ENCODE data around the gene KICS2.
"Not testable (repeated sequence)": the region's sequence is repeated elsewhere in the genome, so short reads cannot be mapped to it uniquely, and the experiment has no call there.

KICS2 gene

DNA sequence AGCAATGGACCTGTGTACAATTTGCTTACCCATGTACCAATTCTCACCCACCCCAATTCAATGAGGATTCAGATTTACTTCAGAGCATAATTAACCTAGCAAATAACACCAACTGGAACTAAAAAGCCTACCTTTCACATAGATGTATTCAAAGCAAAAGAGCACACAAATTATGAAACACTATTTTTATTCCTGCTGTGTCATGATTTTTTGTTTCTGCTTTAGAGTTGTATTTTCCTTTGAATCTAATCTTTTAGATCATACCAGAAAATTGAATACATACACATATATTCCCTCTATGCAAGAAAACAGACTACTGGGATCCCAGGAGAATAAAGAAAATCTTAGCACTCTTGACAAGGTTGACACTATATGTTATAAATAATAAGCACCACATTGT lies 5.9 kb downstream of the KICS2 start:
- no peak for DNase-seq (ENCODE audit: low read depth)

GRCh38 chr12:64212119-64212746 lies 9.9 kb downstream of the KICS2 start:
- DNase-seq (ENCODE audit: low read depth), result no peak

GRCh38 chr12:64207453-64207852 lies 14.6 kb downstream of the KICS2 start:
- no peak for DNase-seq (ENCODE audit: low read depth)

- DNase-seq (ENCODE audit: low read depth), result no peak
These were observed 16.6 kb downstream of the KICS2 start for GRCh38 chr12:64205542-64205941.

- no peak for DNase-seq (ENCODE audit: low read depth)
These were observed 18.3 kb downstream of the KICS2 start for GRCh38 chr12:64203775-64204174.

GRCh38 chr12:64203036-64203435 lies 19.1 kb downstream of the KICS2 start:
- DNase-seq (ENCODE audit: low read depth), result no peak

DNA sequence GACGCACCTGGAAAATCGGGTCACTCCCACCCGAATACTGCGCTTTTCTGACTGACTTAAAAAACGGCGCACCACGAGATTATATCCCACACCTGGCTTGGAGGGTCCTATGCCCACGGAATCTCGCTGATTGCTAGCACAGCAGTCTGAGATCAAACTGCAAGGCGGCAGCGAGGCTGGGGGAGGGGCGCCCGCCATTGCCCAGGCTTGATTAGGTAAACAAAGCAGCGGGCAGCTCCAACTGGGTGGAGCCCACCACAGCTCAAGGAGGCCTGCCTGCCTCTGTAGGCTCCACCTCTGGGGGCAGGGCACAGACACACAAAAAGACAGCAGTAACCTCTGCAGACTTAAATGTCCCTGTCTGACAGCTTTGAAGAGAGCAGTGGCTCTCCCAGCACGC lies 26.3 kb downstream of the KICS2 start:
- not testable (repeated sequence) for DNase-seq (ENCODE audit: low read depth)

- no peak for DNase-seq (ENCODE audit: low read depth)
These were observed 27.6 kb downstream of the KICS2 start for GRCh38 chr12:64194333-64195149.

- no peak for DNase-seq (ENCODE audit: low read depth)
These were observed 28.2 kb downstream of the KICS2 start for GRCh38 chr12:64193931-64194330.

DNA sequence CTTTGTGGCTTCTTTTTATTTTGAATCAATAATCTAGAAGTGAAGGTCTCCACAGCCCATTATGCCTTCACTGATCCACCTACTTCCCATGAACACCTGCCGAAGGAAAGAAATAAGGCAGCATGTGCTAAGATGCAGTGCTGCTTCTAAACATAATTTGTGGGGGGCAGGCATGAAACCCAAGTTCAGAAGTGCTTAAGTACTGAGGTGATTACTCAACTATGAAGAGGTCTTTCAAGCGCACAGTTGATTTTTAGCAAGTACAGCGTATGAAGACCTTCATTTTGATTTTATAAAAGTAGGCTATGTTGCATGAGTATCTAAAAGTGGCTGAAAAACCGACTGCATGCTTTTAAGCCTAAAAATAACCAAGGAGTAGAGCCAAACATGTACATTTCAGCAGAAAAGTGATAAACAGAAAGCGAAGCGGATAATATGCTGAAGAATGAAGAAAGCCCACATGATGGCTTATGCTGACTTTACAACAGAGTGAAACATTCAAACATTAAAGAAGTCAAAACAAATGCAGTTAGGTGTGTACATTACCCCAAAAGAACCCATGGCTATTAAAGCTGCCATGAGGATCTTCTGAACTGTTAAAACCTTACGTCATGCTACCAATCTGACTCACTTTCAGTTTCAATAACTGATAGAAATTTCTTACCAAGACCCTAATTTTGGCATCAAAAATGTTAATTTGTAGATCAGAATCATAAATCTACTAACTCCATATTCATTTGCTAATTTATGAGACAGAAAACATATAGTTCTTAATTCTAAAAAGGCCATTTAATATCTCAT lies 29.3 kb downstream of the KICS2 start:
- DNase-seq (ENCODE audit: low read depth), result no peak

- DNase-seq (ENCODE audit: low read depth), result no peak
These were observed 32.0 kb downstream of the KICS2 start for GRCh38 chr12:64190140-64190539.

DNA sequence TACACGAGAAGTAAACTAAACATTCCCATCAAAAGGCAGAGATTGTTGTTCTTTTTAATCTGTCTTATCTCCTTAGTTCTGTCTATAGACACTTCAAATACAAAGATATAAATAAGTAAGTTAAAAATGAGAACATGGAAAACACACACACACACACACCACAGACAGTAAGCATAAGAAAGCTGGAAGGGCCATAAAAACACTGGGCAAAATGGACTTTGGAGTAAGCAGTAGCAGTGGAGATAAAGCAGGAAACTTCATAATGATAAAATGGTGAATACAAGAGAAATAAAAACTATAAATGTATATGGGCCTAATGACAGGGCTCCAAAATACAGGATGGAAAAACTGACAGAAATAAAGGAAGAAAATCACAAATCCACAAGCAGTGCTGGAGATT lies 32.6 kb downstream of the KICS2 start:
- no peak for DNase-seq (ENCODE audit: low read depth)

- no peak for DNase-seq (ENCODE audit: low read depth)
These were observed 34.3 kb downstream of the KICS2 start for GRCh38 chr12:64187794-64188193.

- DNase-seq (ENCODE audit: low read depth), result no peak
These were observed 34.7 kb downstream of the KICS2 start for GRCh38 chr12:64187370-64187769.

GRCh38 chr12:64186789-64187188 lies 35.3 kb downstream of the KICS2 start:
- DNase-seq (ENCODE audit: low read depth), result no peak

DNA sequence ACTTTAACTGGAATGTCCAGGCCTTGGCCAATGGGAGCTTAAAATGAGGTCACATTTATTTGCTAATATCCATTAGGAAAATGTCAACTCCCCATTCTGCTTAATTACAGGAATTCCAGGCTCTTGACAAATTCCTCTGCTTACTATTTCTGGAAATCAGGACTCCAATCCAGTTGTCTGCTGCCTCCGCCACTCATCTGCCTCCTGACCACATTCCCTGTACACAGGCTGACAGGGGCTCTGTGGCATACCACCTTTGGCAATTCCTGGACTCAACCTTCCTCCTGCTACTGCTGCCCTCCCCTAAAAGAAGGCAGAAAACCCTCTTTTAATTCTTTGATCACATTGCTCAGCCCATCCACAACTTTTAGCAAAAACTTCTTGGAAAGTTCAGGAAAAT lies 37.9 kb downstream of the KICS2 start:
- DNase-seq (ENCODE audit: low read depth), result no peak

- no peak for DNase-seq (ENCODE audit: low read depth)
These were observed 40.4 kb downstream of the KICS2 start for GRCh38 chr12:64181430-64182291.

GRCh38 chr12:64180951-64181350 lies 41.1 kb downstream of the KICS2 start:
- DNase-seq (ENCODE audit: low read depth), result no peak

- no peak for DNase-seq (ENCODE audit: low read depth)
These were observed 44.0 kb downstream of the KICS2 start for GRCh38 chr12:64178122-64178521.

DNA sequence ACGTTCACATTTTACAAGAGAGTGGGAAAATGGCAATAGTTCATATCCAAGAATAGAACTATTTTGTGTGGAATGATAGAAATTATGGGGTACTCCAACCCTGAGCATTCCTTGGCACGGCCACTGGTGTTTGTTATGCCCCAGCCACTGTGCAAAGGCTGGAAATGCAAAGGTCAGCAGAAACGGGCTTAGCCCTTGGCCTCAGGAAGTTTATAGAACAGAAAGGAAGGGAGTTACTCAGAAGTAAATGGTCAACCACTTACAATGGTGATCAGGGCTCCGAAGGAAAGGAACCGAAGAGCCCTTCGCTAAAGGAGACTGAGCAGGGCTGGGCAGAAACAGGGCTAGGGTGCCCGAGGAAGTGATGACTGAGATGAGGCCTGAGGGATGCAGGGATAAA lies 45.1 kb downstream of the KICS2 start:
- no peak for DNase-seq (ENCODE audit: low read depth)

DNA sequence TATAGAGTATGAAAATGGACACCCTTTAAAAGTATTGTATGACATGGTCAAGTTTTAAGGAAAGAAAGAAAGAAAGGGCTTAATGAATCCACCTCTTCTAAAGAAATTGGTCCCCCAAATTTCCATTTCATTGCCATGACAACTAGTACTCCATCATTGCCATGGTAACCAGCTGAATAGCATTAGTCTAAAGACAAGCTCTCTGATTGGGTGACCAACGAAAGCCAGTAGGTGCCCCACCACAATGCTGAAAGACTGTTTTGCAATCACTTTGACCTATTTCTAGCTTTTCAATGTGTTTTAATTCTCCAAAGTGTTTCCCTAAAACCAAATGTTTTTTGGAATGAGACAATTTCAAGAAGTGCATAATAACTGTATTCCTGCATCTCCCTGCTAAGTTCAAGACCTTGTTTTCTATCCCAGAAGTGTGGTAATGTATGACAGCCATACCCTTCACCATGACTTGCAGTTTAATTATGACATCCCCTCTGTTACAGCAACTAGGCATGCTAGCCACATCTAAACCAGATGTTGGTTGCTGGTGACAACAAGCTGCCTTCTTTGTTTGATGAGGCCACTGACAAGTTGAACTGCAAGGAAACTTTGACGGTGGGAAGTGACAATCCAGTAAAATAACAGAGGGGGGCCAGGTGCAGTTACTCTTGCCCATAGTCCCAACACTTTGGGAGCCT lies 46.7 kb downstream of the KICS2 start:
- DNase-seq (ENCODE audit: low read depth), result no peak
